Measurements from ENCODE around the gene FHIT.

DNA sequence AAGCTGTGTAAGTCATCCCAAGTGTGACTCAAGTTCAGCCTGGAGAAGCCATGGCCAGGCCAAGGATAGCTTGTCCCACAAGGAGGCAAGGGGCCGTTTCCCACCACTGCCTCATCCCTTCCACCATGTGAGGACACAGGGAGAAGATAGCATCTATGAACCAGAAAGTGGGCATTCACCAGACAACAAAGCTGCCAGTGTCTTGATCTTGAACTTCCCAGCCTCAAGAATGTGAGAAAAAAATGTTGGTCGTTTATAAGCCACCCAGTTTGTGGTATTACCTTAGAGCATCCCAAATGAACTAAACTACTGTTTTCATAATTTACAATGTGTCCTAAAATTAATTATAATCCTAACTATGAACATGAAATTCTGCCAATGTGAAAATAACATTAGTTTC lies 1270.7 kb downstream of the FHIT start:
- TF ChIP-seq, protein P1, sequence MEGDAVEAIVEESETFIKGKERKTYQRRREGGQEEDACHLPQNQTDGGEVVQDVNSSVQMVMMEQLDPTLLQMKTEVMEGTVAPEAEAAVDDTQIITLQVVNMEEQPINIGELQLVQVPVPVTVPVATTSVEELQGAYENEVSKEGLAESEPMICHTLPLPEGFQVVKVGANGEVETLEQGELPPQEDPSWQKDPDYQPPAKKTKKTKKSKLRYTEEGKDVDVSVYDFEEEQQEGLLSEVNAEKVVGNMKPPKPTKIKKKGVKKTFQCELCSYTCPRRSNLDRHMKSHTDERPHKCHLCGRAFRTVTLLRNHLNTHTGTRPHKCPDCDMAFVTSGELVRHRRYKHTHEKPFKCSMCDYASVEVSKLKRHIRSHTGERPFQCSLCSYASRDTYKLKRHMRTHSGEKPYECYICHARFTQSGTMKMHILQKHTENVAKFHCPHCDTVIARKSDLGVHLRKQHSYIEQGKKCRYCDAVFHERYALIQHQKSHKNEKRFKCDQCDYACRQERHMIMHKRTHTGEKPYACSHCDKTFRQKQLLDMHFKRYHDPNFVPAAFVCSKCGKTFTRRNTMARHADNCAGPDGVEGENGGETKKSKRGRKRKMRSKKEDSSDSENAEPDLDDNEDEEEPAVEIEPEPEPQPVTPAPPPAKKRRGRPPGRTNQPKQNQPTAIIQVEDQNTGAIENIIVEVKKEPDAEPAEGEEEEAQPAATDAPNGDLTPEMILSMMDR (IDR thresholded peaks at IDR 0.05): no peak
- TF ChIP-seq EP300 (IDR thresholded peaks at IDR 0.05): no peak
